Prostate gland (tissue), 2 donors: Measurements from ENCODE around the gene DUS4L. TPM values are rescaled to one million over a fixed set of nuclear protein-coding genes. Genes with fewer than 3 reads are reported as not detected.
A peak's percentile ranks its signal among the peaks of the same experiment; 100 is the strongest.

Experiments
- DNase-seq: peaks from one replicate; pipeline ENCODE4 v3.0.0-alpha.2; 2019; ENCODE audit warnings: low spot score
- H3K27ac ChIP-seq, 2 donors: fragments of 200-600 bp; sonication (generic); 2 replicates each; pipeline ENCODE4 v1.5.1; 2017 to 2019
- H3K27me3 ChIP-seq: fragments of 200-600 bp; sonication (generic); replicated peaks from 2 replicates; pipeline ENCODE4 v1.5.1; 2019; ENCODE audit not compliant: insufficient read depth
- H3K36me3 ChIP-seq, 2 donors: fragments of 200-600 bp; sonication (generic); 1 replicate in 1 of 2; 2 replicates in 1 of 2; pipeline versions ENCODE4 v1.5.1 to v1.8.1; 2017 to 2019
- H3K4me1 ChIP-seq: fragments of 200-600 bp; sonication (generic); replicated peaks from 2 replicates; pipeline ENCODE4 v1.5.1; 2019
- H3K4me3 ChIP-seq, 2 donors: fragments of 200-600 bp; sonication (generic); 2 replicates each; pipeline ENCODE4 v1.5.1; 2017 to 2019
- H3K9me3 ChIP-seq: fragments of 200-600 bp; sonication (generic); 2 replicates; pipeline ENCODE4 v1.5.1; 2017
- CTCF ChIP-seq, 4 experiments: fragments of 200-600 bp in 2 of 4; fragments of 450-650 bp in 2 of 4; sonication (generic) in 2 of 4; IDR thresholded peaks; 1 replicate in 3 of 4; 2 replicates in 1 of 4; pipeline ENCODE4 v1.5.1; 2016 to 2019; ENCODE audit warnings: antibody characterized with exemption in 4 of 4, mild to moderate bottlenecking in 2 of 4, moderate library complexity in 2 of 4
- POLR2A ChIP-seq: fragments of 450-650 bp; IDR thresholded peaks from one replicate; pipeline ENCODE4 v1.6.1; 2016; ENCODE audit warnings: antibody characterized with exemption, mild to moderate bottlenecking
- POLR2AphosphoS5 ChIP-seq: sonication (generic); formaldehyde crosslinking; IDR thresholded peaks from one replicate; pipeline ENCODE4 v1.6.1; 2017; ENCODE audit warnings: antibody characterized with exemption
- WGBS: methylation state at CpG from one replicate; pipeline ENCODE4 v1.1.5; 2018; 5-methylcytosine and 5-hydroxymethylcytosine counted together
- intact Hi-C: fragments of 100-400 bp; cut with DNase I; formaldehyde crosslinking; loops from one replicate; pipeline ENCODE4 v1.14.2; 2022
- total RNA-seq, 2 donors: library from RNA; depleted of rRNA; stranded (reverse); fragments of >200 nt; gene quantifications; one replicate each; pipeline ENCODE4 v1.1.0, GENCODE V29; 2016

DUS4L gene, protein sequence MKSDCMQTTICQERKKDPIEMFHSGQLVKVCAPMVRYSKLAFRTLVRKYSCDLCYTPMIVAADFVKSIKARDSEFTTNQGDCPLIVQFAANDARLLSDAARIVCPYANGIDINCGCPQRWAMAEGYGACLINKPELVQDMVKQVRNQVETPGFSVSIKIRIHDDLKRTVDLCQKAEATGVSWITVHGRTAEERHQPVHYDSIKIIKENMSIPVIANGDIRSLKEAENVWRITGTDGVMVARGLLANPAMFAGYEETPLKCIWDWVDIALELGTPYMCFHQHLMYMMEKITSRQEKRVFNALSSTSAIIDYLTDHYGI
- total RNA-seq: 10 to 100 TPM in 1 of 2 donors, 1 to 10 TPM in 1; 9.7 to 15.3 TPM

- Histone ChIP-seq H3K27ac (peak within 1 kb of the TSS; percentile 96), H3K27me3 (no peaks in the 10 kb centered on the region), H3K4me1 (peaks cover 7% of the 10 kb centered on the region), H3K4me3 (peak within 1 kb of the TSS; percentile 90 to 96), H3K9me3 (no peaks in the 10 kb centered on the region), H3K36me3 (no peaks in the 10 kb centered on the region)
- intact Hi-C loops: loop anchor here (10.0 kb wide), 1 partner anchor 311 kb away; no protein-coding TSS in a partner anchor
- under 1% methylated on average over 26 of the region's 55 CpGs for WGBS
- peak; percentile 84 for DNase-seq
- TF ChIP-seq POLR2AphosphoS5 (peak; percentile 87), POLR2A (peak; percentile 72), CTCF (IDR thresholded peaks at IDR 0.05) (peak in 1 of 4 experiments; percentile 14)
Observed at GRCh38 chr7:107563775-107564552, at the start of gene DUS4L, which contains the start of gene COG5. Gene DUS4L, plus strand, starts transcription at chr7:107563971. Its CDS starts 3,100 bp downstream, at chr7:107567071. Gene COG5, minus strand, starts transcription at chr7:107563920. Its CDS starts 24 bp downstream, at chr7:107563896.

DNA sequence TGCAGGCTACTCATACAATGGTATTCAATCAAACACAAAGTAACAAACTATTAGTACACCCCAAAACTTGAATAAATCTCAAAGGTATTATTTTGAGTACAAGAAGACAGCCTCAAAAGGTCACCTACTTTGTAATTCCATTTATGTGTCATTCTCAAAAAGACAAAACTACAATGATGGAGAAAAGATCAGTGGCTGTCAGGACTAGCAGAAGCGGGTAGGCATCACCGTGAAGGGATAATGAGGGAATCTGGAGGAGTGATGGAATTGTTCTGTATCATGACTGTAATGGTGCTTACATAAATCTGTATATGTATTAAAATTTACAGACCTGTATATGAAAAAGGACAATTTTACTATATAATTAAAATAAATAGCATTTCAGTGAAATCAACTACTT, 37.1 kb upstream of the DUS4L start:
- Histone ChIP-seq H3K9me3 (no peaks in the 10 kb centered on the region), H3K4me1 (peaks cover 4% of the 10 kb centered on the region), H3K27me3 (no peaks in the 10 kb centered on the region), H3K4me3 (no peak overlapping the region), H3K27ac (no peak overlapping the region), H3K36me3 (no peaks in the 10 kb centered on the region)
- DNase-seq: no peak
- intact Hi-C loops: no loop called here
- 100% methylated on average over 2 of the region's 2 CpGs for WGBS
- TF ChIP-seq POLR2AphosphoS5 (no peak), POLR2A (no peak), CTCF (IDR thresholded peaks at IDR 0.05) (no peak)

DNA sequence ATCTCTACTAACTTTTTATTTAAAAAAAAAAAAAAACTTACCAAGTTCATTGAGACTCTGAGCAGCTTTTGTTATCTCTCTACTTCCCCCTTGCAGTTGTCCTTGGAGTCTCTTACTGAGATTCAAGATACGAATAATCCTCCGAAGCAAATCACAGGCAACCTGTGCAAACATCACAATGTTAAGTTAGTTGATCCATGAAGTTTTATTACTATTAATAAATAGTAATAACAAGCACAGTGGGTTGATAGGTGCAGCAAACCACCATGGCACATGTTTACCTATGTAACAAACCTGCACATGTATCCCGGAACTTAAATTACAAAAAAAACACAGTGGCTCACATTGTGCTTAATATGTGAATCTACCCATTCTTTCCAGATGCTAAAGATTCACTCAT, 36.6 kb upstream of the DUS4L start:
- TF ChIP-seq POLR2A (no peak), POLR2AphosphoS5 (peak; percentile 78)
- H3K27me3 ChIP-seq: no peaks in the 10 kb centered on the region
- peak; percentile 27 for DNase-seq
- H3K36me3 ChIP-seq: no peaks in the 10 kb centered on the region
- H3K4me3 ChIP-seq: no peak overlapping the region
- no peaks in the 10 kb centered on the region for H3K9me3 ChIP-seq
- WGBS: 60% methylated on average over 3 of the region's 3 CpGs
- peak overlapping the region in 1 of 2 donors; percentile 17 for H3K27ac ChIP-seq
- intact Hi-C loops: no loop called here
- peaks cover 4% of the 10 kb centered on the region for H3K4me1 ChIP-seq

DNA sequence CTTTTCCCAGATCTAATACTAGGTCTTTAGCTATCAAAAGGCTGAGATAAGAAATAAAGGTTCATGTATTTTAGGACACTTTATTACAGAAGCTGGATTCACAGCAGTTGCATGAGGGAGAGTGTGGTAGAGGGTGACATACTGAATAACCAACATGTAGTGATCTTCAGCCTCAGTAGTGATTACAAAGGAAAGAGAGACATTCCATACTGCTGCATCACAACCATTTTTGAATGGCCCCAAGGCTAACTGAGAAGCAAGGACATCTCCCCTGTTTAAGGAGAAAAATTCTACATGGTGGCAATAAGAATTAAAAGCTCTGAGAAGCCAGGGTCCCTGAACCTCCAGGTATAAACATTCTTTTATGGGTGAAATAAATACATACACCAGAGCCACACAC, 35.3 kb upstream of the DUS4L start:
- Histone ChIP-seq H3K4me3 (no peak overlapping the region), H3K27ac (peak overlapping the region in 1 of 2 donors; percentile 17), H3K36me3 (no peaks in the 10 kb centered on the region), H3K27me3 (no peaks in the 10 kb centered on the region), H3K9me3 (no peaks in the 10 kb centered on the region), H3K4me1 (peaks cover 4% of the 10 kb centered on the region)
- TF ChIP-seq POLR2A (no peak), CTCF (IDR thresholded peaks at IDR 0.05) (no peak), POLR2AphosphoS5 (no peak)
- no peak for DNase-seq
- intact Hi-C loops: no loop called here

DNA sequence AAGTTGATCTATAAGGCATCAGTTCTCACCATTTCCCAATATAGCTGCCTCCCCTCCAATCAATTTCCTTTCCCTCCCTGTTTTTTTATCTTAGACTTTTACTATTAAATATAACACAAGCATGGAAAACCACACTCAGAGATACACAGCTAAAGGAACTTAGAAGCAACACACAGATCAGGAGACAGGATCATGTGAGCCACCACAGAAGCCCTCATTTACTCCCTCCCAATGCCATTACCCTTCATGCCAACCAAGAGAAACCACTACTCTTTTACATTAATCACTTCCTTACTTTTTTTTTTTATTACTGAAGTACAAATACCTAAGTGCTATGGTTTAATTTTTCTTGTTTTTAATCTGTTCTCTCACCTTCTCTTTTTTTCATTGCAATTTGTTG, 33.0 kb upstream of the DUS4L start:
- no peak for TF ChIP-seq CTCF (IDR thresholded peaks at IDR 0.05)
- no peak for TF ChIP-seq POLR2AphosphoS5
- no peak for TF ChIP-seq POLR2A
- Histone ChIP-seq H3K27ac (no peak overlapping the region), H3K27me3 (no peaks in the 10 kb centered on the region), H3K36me3 (no peaks in the 10 kb centered on the region), H3K9me3 (no peaks in the 10 kb centered on the region), H3K4me3 (no peak overlapping the region), H3K4me1 (peaks cover 4% of the 10 kb centered on the region)
- no peak for DNase-seq
- intact Hi-C loops: no loop called here
